ENCODE data around the gene NQO2.

The NQO2 gene

GRCh38 chr6:2999618-3000557 is at the start of gene NQO2:
NQO2 (plus strand) TSS chr6:2999894; CDS start chr6:3006553, 6,659 bp downstream.
- peak; percentile 77 to 90 for DNase-seq

GRCh38 chr6:2950713-2951112 is 49.0 kb upstream of the NQO2 start:
- DNase-seq: no peak

DNA sequence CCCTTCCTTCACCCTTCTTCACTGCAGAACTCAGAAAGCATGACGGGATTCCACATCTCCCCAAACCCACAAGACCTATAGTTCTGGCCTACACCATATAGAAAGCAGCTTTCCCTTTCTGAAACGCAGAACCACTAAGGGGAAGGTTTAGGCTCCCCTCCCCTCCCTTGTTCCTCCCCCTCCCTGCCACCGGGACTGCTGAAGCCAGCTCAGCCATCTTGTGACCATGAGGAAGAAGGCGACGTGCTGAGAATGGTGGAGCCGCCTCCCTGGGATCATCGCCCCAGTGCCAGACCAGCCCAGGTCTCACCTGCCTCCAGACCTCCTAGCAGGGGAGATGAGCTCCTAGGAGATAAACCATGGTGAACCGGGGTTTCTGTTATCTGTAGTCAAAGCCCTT is 48.0 kb upstream of the NQO2 start:
- no peak for DNase-seq

- peak; percentile 24 to 46 for DNase-seq
Measured at GRCh38 chr6:2952557-2953095, 47.1 kb upstream of the NQO2 start.

- DNase-seq: no peak
Measured at GRCh38 chr6:2953098-2953497, 46.6 kb upstream of the NQO2 start.

- DNase-seq: no peak
Measured at GRCh38 chr6:2956930-2957685, 42.6 kb upstream of the NQO2 start.

DNA sequence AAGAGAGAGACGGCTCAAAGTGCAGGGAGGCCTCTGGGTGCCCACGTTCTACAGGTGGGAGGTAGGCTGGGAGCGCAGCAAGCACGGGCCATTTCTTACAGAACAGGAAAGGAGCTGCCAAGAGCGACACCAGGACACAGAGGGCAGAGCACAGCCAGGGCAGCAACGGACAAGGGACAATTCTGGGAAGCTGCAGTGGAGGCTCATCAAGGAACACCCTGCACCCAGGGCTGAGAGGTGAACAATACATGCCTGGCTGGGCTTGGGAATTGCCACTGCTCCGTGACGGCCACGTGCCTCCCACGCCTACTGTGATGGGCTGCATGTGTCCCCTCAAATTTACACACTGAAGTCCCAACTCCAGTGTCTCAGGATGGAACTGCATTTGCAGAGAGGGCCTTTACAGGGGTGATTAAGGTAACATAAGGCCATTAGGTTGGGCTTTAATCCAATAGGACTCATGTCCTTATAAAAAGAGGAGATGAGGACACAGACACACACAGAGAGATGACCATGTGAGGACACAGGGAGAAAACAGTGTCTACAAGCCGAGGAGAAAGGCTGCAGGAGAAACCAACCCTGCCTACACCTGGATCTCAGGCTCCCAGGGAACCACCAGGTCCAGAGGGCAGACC is 41.9 kb upstream of the NQO2 start:
- no peak for DNase-seq

DNA sequence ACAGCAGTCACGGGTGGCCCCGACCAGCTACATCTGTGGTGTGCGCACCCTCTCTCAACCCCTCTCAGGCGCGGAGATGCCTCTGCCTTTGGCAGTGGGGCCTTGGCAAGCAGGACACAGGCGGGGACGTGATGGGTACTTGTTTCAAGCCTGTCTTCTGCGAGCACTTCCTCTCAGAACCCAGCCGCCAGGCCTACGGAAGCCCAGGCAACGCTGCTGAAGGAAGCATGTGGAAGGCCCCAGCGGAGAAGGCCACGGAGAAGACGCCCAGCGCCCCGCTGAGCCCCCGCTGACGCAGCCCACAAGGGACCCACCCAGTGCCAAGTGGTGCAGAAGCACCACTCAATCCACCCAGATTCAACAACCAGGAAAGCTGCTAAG is 41.4 kb upstream of the NQO2 start:
- no peak for DNase-seq

DNA sequence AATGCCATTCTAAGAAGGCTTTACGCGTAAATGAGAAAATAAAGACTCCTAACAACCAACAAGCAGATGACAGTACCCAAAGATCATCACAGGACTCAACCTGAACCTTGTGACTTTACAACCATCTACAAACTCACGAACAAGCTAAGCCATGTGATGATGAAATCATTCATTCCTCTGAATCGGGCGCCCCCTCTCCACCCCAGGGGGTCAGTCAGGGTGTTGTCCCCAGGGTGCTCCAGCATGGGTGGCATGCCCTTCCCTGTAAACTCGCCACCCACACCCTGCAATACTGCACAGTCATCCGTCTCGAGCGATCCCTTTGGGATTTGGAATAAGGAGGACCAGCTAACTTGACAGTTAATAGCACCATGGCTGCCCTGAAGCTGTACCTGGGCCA is 40.9 kb upstream of the NQO2 start:
- no peak for DNase-seq

DNA sequence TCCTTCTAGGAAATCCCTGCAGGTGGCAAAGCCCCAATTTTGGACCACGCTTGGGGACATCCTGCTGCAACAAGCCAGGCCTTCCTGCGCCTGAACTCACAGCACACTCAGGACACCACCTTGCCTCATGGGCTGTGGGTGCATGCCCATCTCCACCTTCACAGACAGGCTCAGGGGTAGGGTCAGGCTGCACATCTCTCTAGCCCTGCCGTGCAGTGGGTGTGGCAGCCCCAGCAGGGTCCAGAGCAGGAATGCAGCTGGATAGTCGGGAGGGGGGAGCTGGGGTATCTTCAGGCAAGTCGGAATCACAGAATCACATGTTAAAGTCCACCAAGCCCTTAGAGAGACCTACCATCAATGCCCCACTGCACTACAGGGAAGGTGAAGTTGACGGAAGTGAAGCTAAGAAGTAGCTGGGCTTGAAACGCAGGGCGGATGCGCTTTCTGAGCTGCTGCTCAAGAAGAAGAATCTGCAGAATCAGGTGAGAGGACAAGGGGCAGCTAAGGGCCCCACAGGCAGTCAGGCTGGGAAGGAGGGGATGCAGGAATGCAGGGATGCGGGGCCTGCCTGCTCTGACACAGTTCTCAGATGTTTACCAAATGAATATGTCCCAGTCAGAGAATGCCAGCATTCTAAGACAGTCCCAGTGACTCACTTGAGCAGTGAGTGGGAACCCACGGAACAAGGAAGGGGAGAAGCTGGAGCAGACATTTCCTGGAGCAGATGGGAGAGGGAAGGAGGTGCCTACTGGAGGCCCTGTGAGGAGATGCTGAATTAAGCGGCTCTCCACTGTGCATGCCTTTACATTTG is 39.6 kb upstream of the NQO2 start:
- peak in 1 of 2 experiments; percentile 34 for DNase-seq

- no peak for DNase-seq
Measured at GRCh38 chr6:2960935-2961334, 38.8 kb upstream of the NQO2 start.

DNA sequence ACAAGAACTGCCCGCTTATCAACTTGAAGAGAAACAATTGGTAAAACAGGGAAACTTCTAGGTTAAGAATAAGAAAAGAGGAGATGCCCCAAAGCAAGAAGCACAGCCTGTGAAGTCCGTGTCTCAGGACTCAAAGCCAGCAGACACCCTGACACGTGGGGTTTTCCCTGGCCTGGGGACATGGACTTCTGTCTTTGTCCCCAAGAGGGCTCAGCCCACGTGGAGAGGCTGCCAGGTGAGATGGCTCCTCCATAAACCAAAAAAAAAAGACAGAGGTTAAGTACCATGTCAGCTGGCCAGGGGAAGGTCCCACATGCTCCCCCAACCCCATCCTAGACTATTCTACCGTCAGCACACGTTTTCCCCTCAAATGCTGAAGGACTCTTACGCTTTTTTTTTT is 38.2 kb upstream of the NQO2 start:
- DNase-seq: no peak

- no peak for DNase-seq
Measured at GRCh38 chr6:2962004-2962403, 37.7 kb upstream of the NQO2 start.

DNA sequence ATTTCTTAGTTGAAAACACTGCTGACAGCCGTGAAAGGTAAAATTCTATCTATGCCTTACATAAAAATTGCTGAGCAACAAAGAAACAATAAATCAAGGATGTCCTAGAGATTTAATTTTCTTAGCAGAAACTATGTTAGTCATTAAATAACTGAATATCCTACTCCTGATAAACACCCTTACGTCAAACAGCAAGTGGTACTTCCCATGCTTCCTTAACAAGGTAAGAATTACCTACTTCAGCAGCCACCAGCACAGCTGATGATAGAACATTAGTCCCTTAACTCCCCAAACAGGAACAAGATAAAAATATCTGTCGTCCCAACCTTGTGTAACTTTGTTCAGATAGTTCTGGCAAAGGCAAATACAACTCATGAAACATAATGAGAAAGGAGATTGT is 37.1 kb upstream of the NQO2 start:
- no peak for DNase-seq

DNA sequence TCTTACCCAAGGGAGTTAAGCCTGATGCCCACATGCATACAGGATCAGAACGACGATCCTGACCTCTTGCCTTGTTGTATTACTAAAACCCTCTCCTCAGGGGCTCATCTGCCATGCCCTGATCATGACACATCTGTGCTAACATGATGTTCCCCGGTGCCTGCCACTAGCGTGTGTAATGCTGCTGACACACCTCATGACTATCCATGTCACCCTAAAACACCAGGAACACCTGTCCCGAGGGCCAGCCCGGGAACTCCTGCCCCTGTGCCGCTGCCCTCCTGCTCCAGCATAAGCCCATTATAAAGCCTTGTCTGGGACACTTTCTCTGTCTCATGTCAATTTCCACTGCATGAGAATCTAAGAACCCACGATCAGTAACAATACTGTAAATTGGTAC is 35.9 kb upstream of the NQO2 start:
- DNase-seq: no peak

- no peak for DNase-seq
Measured at GRCh38 chr6:2964793-2965505, 34.7 kb upstream of the NQO2 start.

- no peak for DNase-seq
Measured at GRCh38 chr6:2966347-2966746, 33.3 kb upstream of the NQO2 start.

GRCh38 chr6:2967936-2968335 is 31.8 kb upstream of the NQO2 start:
- no peak for DNase-seq

DNA sequence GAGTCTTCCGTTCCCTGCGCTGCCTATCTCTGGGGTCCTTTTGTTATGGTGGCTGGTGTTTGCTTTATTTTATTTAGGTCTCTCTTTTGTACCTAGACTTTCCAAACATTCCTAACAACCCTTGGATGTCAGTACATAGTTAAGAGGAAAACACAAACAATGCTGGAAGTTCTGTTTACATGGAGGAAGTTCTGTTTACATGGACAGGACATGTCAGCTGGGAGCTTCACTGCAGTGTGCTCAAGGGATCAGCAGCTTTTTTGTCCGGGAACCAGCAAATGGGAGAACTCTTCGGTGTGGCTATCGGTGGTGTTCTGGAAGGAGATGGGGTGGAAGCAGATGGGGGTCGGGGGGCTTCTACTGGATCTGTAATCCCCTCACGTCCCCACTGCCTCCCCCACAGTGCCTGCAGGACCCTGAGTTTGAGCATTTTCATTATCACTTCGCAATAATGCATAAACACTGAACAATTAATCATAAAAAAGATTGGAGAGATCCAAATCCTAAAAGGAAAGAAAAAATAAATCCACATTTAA is 31.0 kb upstream of the NQO2 start:
- no peak for DNase-seq

- no peak for DNase-seq
Measured at GRCh38 chr6:2969549-2969948, 30.1 kb upstream of the NQO2 start.

DNA sequence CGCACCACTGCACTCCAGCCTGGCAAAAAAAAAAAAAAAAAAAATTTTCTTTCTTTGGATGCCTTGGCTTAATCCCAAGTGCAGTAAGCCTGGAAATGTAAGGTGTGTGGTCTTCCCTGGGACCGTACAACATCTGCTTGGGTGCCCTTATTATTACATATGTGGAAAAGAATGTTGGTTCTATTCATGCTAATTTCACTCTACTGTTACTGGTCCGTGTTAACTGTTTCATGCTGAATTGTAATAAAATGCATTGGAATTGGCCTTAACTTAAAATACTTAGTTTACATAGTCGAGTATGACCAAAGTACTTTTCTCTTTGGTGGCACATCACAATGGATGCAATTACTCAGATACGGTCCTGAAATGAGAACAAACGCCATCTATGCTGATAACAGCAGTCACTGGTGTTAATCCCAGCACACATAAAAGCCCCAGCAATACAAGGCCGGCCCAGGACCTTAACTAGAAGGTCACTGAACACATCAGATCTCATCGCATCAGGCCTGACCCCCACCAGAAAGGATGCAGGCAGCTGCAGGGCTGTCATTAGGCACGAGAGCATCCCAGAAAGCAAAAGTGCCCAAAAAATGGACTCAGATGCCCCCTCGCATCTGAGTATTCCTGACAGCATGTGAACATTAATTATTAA is 29.5 kb upstream of the NQO2 start:
- no peak for DNase-seq
